ENCODE results near the gene HOXA11. TPM values are rescaled to one million over a fixed set of nuclear protein-coding genes. Genes with fewer than 3 reads are reported as not detected.

The HOXA11 gene
- total RNA-seq, 2 experiments from 2014 or later = not detected

GRCh38 chr7:27182285-27182841 lies 2.7 kb downstream of the HOXA11 start:
- CTCF ChIA-PET = interaction anchor here (1.6 to 6.1 kb wide), 2 partner anchors 13 to 500 kb away, joined by 4 to 37 read pairs; no protein-coding TSS in a partner anchor
- peaks cover 4% of the 10 kb centered on the region for H3K36me3 Mint-ChIP-seq (ENCODE audit: low read depth)
- peaks cover 32% of the 10 kb centered on the region for H3K4me1 Mint-ChIP-seq (ENCODE audit: low read depth)
- peaks cover 75% of the 10 kb centered on the region for H3K27me3 Mint-ChIP-seq (ENCODE audit: low read depth)
- no peak for DNase-seq
- ATAC-seq = no peak
- no peak overlapping the region for H3K27ac Mint-ChIP-seq
- no peak overlapping the region for H3K4me3 Mint-ChIP-seq
- no peaks in the 10 kb centered on the region for H3K9me3 Mint-ChIP-seq (ENCODE audit: insufficient read depth)
- POLR2A ChIA-PET = no interaction called here

GRCh38 chr7:27181795-27182275 lies 3.2 kb downstream of the HOXA11 start:
- no peak for DNase-seq
- no peak for ATAC-seq
- Mint-ChIP-seq H3K4me1 (ENCODE audit: low read depth) (peaks cover 28% of the 10 kb centered on the region), H3K9me3 (ENCODE audit: insufficient read depth) (no peaks in the 10 kb centered on the region), H3K27me3 (ENCODE audit: low read depth) (peaks cover 70% of the 10 kb centered on the region), H3K36me3 (ENCODE audit: low read depth) (peaks cover 4% of the 10 kb centered on the region), H3K27ac (no peak overlapping the region), H3K4me3 (no peak overlapping the region)
- POLR2A ChIA-PET = no interaction called here
- CTCF ChIA-PET = interaction anchor here (1.6 to 6.1 kb wide), 2 partner anchors 14 to 499 kb away, joined by 4 to 37 read pairs; no protein-coding TSS in a partner anchor

DNA sequence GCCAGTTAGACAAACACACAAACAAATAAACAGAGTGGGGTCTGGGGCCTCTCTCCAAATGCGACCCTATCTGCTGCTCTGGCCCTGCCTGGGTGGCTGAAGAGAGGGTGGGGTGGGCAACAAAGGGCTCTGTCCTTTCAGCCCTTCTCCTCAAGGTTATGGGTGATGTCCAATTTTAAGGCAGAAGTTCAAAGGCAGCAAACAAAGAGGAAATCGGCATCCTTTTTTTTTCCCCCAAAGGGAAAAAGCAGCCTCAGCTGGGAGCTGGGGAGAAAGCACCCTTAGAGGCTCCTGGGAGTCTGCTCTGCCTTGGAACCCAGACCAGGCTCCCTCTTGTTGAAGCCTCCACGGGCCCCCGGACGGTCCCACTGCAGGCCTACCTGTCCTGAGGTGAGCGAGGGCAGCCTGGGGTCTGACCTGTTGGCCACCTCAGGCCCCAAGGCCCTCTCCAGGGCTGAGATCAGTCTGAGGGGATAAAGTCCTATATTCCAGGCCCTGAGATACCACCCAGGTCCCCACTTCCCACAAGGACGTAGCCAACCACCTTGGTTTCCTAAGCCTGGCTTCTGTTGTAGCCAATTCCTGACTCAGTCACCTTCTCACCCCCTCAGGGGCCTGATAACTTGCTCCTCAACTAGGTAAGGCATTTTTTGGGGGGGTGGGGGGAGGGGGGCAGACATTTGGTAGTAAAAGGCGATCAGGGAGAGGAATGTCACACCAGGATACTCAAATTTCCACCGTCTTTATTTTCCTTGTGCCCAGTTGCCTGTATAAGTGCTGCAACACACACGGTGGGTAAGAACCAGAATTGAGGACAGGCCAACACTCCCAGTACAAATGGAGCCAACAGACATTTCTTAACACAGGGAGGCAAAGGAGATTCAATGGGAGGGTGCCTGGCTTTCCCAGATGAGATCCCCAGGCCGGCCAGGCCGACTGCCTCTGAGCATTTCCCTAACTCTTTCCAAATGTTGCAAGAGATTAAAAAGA lies 4.3 kb downstream of the HOXA11 start:
- ATAC-seq = no peak
- H3K36me3 Mint-ChIP-seq (ENCODE audit: low read depth) = peaks cover 4% of the 10 kb centered on the region

GRCh38 chr7:27179503-27180430 lies 5.3 kb downstream of the HOXA11 start:
- CTCF ChIA-PET = interaction anchor here (0.6 to 2.8 kb wide), 18 partner anchors 9 to 862 kb away, joined by 3 to 25 read pairs (median 4); no protein-coding TSS in a partner anchor
- peak; percentile 59 for ATAC-seq
- POLR2A ChIA-PET = no interaction called here

More for the DNA sequence above, 4.3 kb downstream of the HOXA11 start:
- ChIA-PET CTCF (interaction anchor here (0.6 to 2.8 kb wide), 15 partner anchors 9 to 863 kb away, joined by 3 to 25 read pairs (median 4); no protein-coding TSS in a partner anchor), POLR2A (no interaction called here)
- H3K27me3 Mint-ChIP-seq (ENCODE audit: low read depth) = peaks cover 64% of the 10 kb centered on the region
- no peaks in the 10 kb centered on the region for H3K9me3 Mint-ChIP-seq (ENCODE audit: insufficient read depth)
- no peak overlapping the region for H3K27ac Mint-ChIP-seq
- H3K4me3 Mint-ChIP-seq = no peak overlapping the region
- H3K4me1 Mint-ChIP-seq (ENCODE audit: low read depth) = peaks cover 23% of the 10 kb centered on the region
- DNase-seq = no peak

GRCh38 chr7:27179030-27179429 lies 6.0 kb downstream of the HOXA11 start:
- ChIA-PET POLR2A (no interaction called here), CTCF (interaction anchor here (1.2 to 2.8 kb wide), 10 partner anchors 9 to 496 kb away, joined by 4 to 25 read pairs (median 6); no protein-coding TSS in a partner anchor)
- peaks cover 62% of the 10 kb centered on the region for H3K27me3 Mint-ChIP-seq (ENCODE audit: low read depth)
- H3K36me3 Mint-ChIP-seq (ENCODE audit: low read depth) = peaks cover 3% of the 10 kb centered on the region
- no peak overlapping the region for H3K27ac Mint-ChIP-seq
- no peaks in the 10 kb centered on the region for H3K9me3 Mint-ChIP-seq (ENCODE audit: insufficient read depth)
- peaks cover 10% of the 10 kb centered on the region for H3K4me1 Mint-ChIP-seq (ENCODE audit: low read depth)
- DNase-seq (no peak), ATAC-seq (no peak)
- no peak overlapping the region for H3K4me3 Mint-ChIP-seq

More at GRCh38 chr7:27179503-27180430, 5.3 kb downstream of the HOXA11 start:
- Mint-ChIP-seq H3K36me3 (ENCODE audit: low read depth) (peaks cover 5% of the 10 kb centered on the region), H3K27ac (no peak overlapping the region), H3K4me3 (no peak overlapping the region), H3K9me3 (ENCODE audit: insufficient read depth) (no peaks in the 10 kb centered on the region), H3K27me3 (ENCODE audit: low read depth) (peaks cover 63% of the 10 kb centered on the region), H3K4me1 (ENCODE audit: low read depth) (peaks cover 15% of the 10 kb centered on the region)
- peak; percentile 62 for DNase-seq

DNA sequence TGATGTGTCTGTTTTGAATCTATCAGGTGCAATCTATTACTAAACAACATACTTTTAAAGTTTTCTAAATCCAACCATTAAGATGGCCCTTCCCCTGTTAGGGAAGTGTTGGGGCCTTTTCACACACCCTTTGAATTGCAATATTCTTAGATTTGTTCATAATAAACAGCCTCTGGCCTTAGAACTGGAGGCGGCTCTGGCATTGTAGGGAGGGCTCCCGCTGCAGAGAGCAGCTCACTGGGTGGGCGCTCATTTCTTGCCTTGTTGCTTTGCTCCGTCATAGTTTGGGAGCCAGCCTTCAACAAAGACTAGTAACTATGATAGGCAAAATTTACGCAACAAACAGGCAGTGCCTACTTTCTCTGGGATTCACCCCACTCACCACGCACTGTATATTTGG lies 6.7 kb downstream of the HOXA11 start:
- peaks cover 7% of the 10 kb centered on the region for H3K4me1 Mint-ChIP-seq (ENCODE audit: low read depth)
- no peak for ATAC-seq
- H3K9me3 Mint-ChIP-seq (ENCODE audit: insufficient read depth) = no peaks in the 10 kb centered on the region
- CTCF ChIA-PET = interaction anchor here (1.2 to 2.8 kb wide), 4 partner anchors 11 to 495 kb away, joined by 4 to 25 read pairs (median 14); no protein-coding TSS in a partner anchor
- H3K27ac Mint-ChIP-seq = no peak overlapping the region
- DNase-seq = no peak
- POLR2A ChIA-PET = no interaction called here
- peaks cover 57% of the 10 kb centered on the region for H3K27me3 Mint-ChIP-seq (ENCODE audit: low read depth)
- H3K36me3 Mint-ChIP-seq (ENCODE audit: low read depth) = peaks cover 3% of the 10 kb centered on the region
- H3K4me3 Mint-ChIP-seq = no peak overlapping the region

DNA sequence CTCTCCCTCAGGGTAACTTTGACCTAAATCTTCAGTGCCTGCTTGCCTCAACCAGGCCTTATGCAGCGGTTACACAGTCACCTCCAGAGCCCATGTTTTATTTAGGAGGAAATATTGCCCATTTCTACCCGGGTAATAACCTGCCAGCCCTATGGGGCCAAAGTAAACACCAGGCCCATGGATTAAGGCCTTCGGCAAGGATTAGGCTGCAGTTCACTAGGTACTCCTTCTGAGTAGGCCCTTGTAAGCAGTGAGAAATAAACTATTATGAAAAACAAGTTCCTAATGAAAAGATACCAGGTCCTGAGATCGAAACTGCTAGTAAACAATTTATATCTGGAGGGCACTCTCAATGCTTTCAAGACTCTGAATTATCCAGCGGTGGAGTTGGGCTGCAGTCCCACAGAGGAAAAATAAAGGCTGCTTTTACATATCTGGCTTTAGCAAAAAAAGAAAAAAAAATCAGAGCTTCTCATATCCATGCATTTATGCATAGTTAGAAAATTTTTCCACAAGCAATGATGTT lies 7.2 kb downstream of the HOXA11 start:
- H3K4me3 Mint-ChIP-seq = no peak overlapping the region
- peaks cover 3% of the 10 kb centered on the region for H3K36me3 Mint-ChIP-seq (ENCODE audit: low read depth)
- ChIA-PET POLR2A (no interaction called here), CTCF (interaction anchor here (0.7 to 2.8 kb wide), 3 partner anchors 12 to 18 kb away, joined by 3 to 23 read pairs (median 6); no protein-coding TSS in a partner anchor)
- DNase-seq (no peak), ATAC-seq (no peak)
- H3K27ac Mint-ChIP-seq = no peak overlapping the region
- peaks cover 55% of the 10 kb centered on the region for H3K27me3 Mint-ChIP-seq (ENCODE audit: low read depth)
- peaks cover 7% of the 10 kb centered on the region for H3K4me1 Mint-ChIP-seq (ENCODE audit: low read depth)
- no peaks in the 10 kb centered on the region for H3K9me3 Mint-ChIP-seq (ENCODE audit: insufficient read depth)

GRCh38 chr7:27176962-27177794 lies 7.9 kb downstream of the HOXA11 start:
- Mint-ChIP-seq H3K27me3 (ENCODE audit: low read depth) (peaks cover 54% of the 10 kb centered on the region), H3K9me3 (ENCODE audit: insufficient read depth) (no peaks in the 10 kb centered on the region), H3K4me1 (ENCODE audit: low read depth) (peaks cover 9% of the 10 kb centered on the region), H3K36me3 (ENCODE audit: low read depth) (peaks cover 3% of the 10 kb centered on the region), H3K4me3 (no peak overlapping the region), H3K27ac (no peak overlapping the region)
- CTCF ChIA-PET = interaction anchor here (0.6 to 2.4 kb wide), 5 partner anchors 13 to 452 kb away, joined by 3 to 13 read pairs (median 3); no protein-coding TSS in a partner anchor
- POLR2A ChIA-PET = no interaction called here
- no peak for DNase-seq
- no peak for ATAC-seq

GRCh38 chr7:27176524-27176845 lies 8.5 kb downstream of the HOXA11 start:
- Mint-ChIP-seq H3K9me3 (ENCODE audit: insufficient read depth) (no peaks in the 10 kb centered on the region), H3K36me3 (ENCODE audit: low read depth) (peaks cover 7% of the 10 kb centered on the region), H3K27ac (no peak overlapping the region), H3K4me1 (ENCODE audit: low read depth) (peaks cover 14% of the 10 kb centered on the region), H3K27me3 (ENCODE audit: low read depth) (peaks cover 56% of the 10 kb centered on the region), H3K4me3 (no peak overlapping the region)
- POLR2A ChIA-PET = no interaction called here
- DNase-seq (no peak), ATAC-seq (no peak)
- CTCF ChIA-PET = interaction anchor here (0.9 to 2.4 kb wide), 4 partner anchors 16 to 495 kb away, joined by 3 to 13 read pairs (median 4); no protein-coding TSS in a partner anchor
